ENCODE data around the gene FBXW5. TPM values are rescaled to one million over a fixed set of nuclear protein-coding genes. Genes with fewer than 3 reads are reported as not detected.

Gene FBXW5
- total RNA-seq, 1 experiment from 2014 or later: 188 TPM

GRCh38 chr9:136978073-136978864 is 33.7 kb upstream of the FBXW5 start:
- no peak for DNase-seq (ENCODE audit: low read depth)

DNA sequence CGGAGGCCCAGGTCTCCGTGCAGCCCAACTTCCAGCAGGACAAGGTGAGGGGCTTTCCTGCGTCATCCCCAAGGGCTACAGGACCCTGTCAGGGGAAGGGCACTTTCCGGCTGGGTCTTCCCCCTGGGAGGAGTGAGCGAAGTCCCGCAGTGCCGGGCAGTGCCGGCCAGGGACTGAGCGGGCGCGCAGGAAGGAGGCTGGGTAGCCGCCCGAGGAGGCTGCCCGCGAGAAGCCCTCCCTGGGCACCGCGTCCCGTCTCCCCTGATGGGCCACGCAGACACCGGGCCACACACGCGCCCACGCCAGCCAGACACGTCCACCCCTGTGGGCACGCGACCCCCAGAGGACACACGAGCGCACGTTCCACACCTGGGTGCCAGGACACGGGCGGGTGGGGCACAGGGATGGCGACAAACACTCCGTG is 33.1 kb upstream of the FBXW5 start:
- no peak for DNase-seq (ENCODE audit: low read depth)

GRCh38 chr9:136977223-136977622 is 32.7 kb upstream of the FBXW5 start, which contains the start of gene PTGDS:
Gene PTGDS (plus strand): TSS chr9:136977504. CDS start chr9:136977579, 75 bp downstream.
- DNase-seq (ENCODE audit: low read depth): no peak

- peak; percentile 45 for DNase-seq (ENCODE audit: low read depth)
Observed at GRCh38 chr9:136975644-136976043, 31.1 kb upstream of the FBXW5 start.

DNA sequence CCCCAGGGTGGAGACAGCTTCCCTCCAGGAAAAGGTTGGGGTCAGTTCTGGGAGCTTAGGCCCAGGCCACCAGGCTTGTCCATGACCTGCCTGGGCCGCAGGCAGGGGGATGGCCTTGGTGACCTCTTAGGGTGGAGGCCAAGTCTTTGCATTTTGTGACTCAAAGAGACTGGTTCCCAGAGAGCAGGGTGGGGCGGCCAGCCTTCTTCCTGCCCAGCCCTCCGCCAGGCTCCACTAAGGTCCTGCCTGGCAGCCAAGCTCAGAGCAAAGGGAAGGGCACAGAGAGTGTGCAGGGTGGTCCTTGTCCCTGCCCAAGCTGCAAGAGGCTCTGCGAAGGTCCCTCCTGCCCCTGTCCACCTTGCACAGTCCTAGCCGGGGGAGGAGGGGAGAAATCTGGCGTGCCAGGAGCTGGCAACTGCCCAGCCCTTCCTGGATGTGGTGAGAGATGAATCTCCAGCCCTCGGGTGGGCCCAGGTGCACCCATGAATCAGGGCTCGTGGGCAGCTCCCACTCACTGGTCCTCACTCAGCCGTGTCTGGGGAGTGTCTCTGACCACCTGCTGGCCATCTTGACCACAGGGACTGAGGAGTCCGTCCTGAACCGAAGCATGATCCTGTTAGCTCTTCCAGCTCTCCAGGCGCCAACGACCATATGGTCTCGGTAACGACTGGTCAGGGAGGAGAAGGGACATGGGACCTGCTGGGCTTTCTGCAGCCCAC is 30.4 kb upstream of the FBXW5 start:
- DNase-seq (ENCODE audit: low read depth): peak; percentile 30

GRCh38 chr9:136973618-136974617 is 29.4 kb upstream of the FBXW5 start:
- DNase-seq (ENCODE audit: low read depth): no peak

GRCh38 chr9:136972743-136973142 is 28.2 kb upstream of the FBXW5 start:
- no peak for DNase-seq (ENCODE audit: low read depth)

DNA sequence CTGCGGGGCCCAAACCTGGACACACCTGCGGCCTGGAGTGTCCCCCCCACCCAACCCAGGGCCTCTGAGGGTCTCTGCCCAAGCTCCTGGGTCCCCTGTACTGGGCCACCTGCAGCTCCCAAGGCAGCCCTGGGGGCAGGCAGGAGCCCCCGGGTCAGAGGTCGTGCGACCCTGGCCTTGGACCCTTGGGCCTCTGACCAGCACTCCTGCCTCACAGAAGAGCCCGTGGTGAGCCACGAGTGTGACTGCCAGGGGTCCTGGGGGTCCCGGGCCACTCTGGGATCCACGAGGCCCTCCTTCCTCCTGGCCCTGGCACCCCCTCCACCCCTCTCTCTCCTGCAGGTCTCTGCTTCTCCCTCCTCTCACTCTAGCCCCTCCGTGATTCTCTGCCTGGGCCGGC is 27.8 kb upstream of the FBXW5 start:
- DNase-seq (ENCODE audit: low read depth): no peak

- DNase-seq (ENCODE audit: low read depth): no peak
Observed at GRCh38 chr9:136971746-136972145, 27.2 kb upstream of the FBXW5 start.

GRCh38 chr9:136970361-136970760 is 25.8 kb upstream of the FBXW5 start:
- DNase-seq (ENCODE audit: low read depth): no peak

GRCh38 chr9:136969774-136970173 is 25.2 kb upstream of the FBXW5 start:
- DNase-seq (ENCODE audit: low read depth): no peak

- no peak for DNase-seq (ENCODE audit: low read depth)
Observed at GRCh38 chr9:136969150-136969549, 24.6 kb upstream of the FBXW5 start.

GRCh38 chr9:136968333-136969127 is 24.0 kb upstream of the FBXW5 start:
- DNase-seq (ENCODE audit: low read depth): no peak

- DNase-seq (ENCODE audit: low read depth): no peak
Observed at GRCh38 chr9:136965771-136966484, 21.4 kb upstream of the FBXW5 start.

GRCh38 chr9:136964833-136965422 is 20.4 kb upstream of the FBXW5 start:
- no peak for DNase-seq (ENCODE audit: low read depth)

GRCh38 chr9:136964171-136964689 is 19.7 kb upstream of the FBXW5 start:
- no peak for DNase-seq (ENCODE audit: low read depth)

- DNase-seq (ENCODE audit: low read depth): no peak
Observed at GRCh38 chr9:136963751-136964150, 19.2 kb upstream of the FBXW5 start.

DNA sequence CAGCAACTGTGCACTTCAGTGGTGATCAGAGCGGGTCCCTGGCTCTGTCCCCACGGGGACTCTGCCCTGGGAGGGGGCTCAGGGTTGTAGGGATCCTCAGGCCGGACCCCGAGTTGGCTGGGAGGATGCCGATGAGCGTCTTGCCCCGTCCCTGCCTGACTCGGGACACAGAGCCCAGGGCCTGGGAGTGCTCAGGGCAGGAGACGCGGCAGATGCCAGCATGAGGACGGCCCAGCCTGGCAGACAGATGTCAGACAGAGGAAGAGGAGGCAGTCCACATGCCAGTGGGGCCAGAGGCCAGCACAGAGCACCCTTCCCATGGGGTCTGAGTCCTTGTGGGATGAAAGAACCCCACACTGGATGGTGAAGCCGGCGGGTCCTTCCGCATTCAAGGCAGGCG is 18.8 kb upstream of the FBXW5 start:
- DNase-seq (ENCODE audit: low read depth): no peak

DNA sequence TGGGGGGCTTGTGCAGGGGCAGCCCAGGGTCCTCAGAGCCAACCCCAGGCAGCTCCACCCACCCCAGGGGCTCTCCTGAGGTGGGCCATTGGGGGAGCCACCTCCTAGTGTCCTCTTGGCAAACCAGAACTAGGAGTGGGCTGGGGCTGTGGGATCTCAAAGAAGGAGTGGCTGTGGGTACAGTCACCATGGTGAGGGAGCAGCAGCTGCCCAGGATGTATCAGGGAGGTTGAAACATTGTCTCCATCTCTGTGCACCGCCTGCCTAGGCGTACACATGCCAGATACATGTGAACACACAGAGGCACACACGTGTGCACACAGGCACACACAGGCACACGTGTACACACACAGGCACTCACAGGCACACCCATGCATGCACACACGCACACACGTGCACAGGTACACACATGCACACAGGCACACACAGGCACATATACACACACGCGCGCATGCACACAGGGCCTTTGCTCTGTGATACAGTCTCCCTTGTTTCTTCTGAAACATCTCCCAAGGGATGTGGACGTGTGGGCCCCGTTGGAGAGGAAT is 18.2 kb upstream of the FBXW5 start:
- DNase-seq (ENCODE audit: low read depth): no peak
